H9 (cell line): ENCODE measurements around the gene LGALS9C. TPM values are rescaled to one million over a fixed set of nuclear protein-coding genes. Genes with fewer than 3 reads are reported as not detected.
"Not testable (repeated sequence)": the region's sequence is repeated elsewhere in the genome, so short reads cannot be mapped to it uniquely, and the experiment has no call there.

Source experiments
- DNase-seq: peaks from one replicate; pipeline ENCODE4 v3.0.0-alpha.2; 2017
- H2AFZ ChIP-seq: one replicate; pipeline ENCODE4 v1.6.1; 2013; ENCODE audit warnings: mild to moderate bottlenecking, low read length, control low read depth, moderate library complexity
- H2AK5ac ChIP-seq: 2 replicates; pipeline ENCODE4 v1.6.1; 2013; ENCODE audit warnings: low read length, control low read depth, mixed read lengths; ENCODE audit not compliant: insufficient read length
- H2BK120ac ChIP-seq: one replicate; pipeline ENCODE4 v1.6.1; 2013; ENCODE audit warnings: low read depth, mild to moderate bottlenecking, low read length, control low read depth, inconsistent platforms; ENCODE audit not compliant: poor library complexity, severe bottlenecking
- H2BK12ac ChIP-seq: 2 replicates; pipeline ENCODE4 v1.6.1; 2013; ENCODE audit warnings: low read length, control low read depth, mixed read lengths, low read depth; ENCODE audit not compliant: insufficient read length
- H2BK15ac ChIP-seq: 2 replicates; pipeline ENCODE4 v1.6.1; 2013; ENCODE audit warnings: low read depth, low read length, control low read depth
- H2BK20ac ChIP-seq: one replicate; pipeline ENCODE4 v1.6.1; 2013; ENCODE audit warnings: low read depth, mild to moderate bottlenecking, low read length, control low read depth, inconsistent platforms; ENCODE audit not compliant: poor library complexity, severe bottlenecking
- H2BK5ac ChIP-seq: 2 replicates; pipeline ENCODE4 v1.6.1; 2013; ENCODE audit warnings: low read length, control low read depth, mixed read lengths; ENCODE audit not compliant: insufficient read length
- H3K14ac ChIP-seq: 2 replicates; pipeline ENCODE4 v1.6.1; 2013; ENCODE audit warnings: low read length, control low read depth; ENCODE audit not compliant: insufficient read depth
- H3K18ac ChIP-seq: 2 replicates; pipeline ENCODE4 v1.6.1; 2013; ENCODE audit warnings: low read depth, mild to moderate bottlenecking, mixed read lengths, low read length, control low read depth; ENCODE audit not compliant: insufficient read length
- H3K23ac ChIP-seq: 2 replicates; pipeline ENCODE4 v1.6.1; 2013; ENCODE audit warnings: low read length, control low read depth, mixed read lengths, low read depth; ENCODE audit not compliant: insufficient read length
- H3K23me2 ChIP-seq: 2 replicates; pipeline ENCODE4 v1.6.1; 2013; ENCODE audit warnings: low read depth, mild to moderate bottlenecking, mixed read lengths, low read length, control low read depth; ENCODE audit not compliant: insufficient read length, poor library complexity, severe bottlenecking
- H3K27ac ChIP-seq: 2 replicates; pipeline ENCODE4 v1.5.1; 2013; ENCODE audit warnings: low read length, control low read depth, mixed read lengths, low read depth; ENCODE audit not compliant: insufficient read length
- H3K27me3 ChIP-seq: 2 replicates; pipeline ENCODE4 v1.6.1; 2013; ENCODE audit warnings: low read length, control low read depth, inconsistent platforms; ENCODE audit not compliant: insufficient read depth
- H3K4ac ChIP-seq: 2 replicates; pipeline ENCODE4 v1.6.1; 2013; ENCODE audit warnings: low read depth, mild to moderate bottlenecking, control low read depth, inconsistent platforms, low read length, moderate library complexity
- H3K4me1 ChIP-seq: 2 replicates; pipeline ENCODE4 v1.6.1; 2013; ENCODE audit warnings: low read length, control low read depth, inconsistent platforms; ENCODE audit not compliant: insufficient read depth
- H3K4me2 ChIP-seq: 2 replicates; pipeline ENCODE4 v1.6.1; 2013; ENCODE audit warnings: low read length, control low read depth, mixed read lengths; ENCODE audit not compliant: insufficient read length, insufficient read depth
- H3K56ac ChIP-seq: 2 replicates; pipeline ENCODE4 v1.6.1; 2013; ENCODE audit warnings: low read depth, mild to moderate bottlenecking, mixed read lengths, low read length, control low read depth; ENCODE audit not compliant: insufficient read length
- H3K79me1 ChIP-seq: 2 replicates; pipeline ENCODE4 v1.6.1; 2013; ENCODE audit warnings: low read depth, mild to moderate bottlenecking, moderate library complexity, low read length, control low read depth, inconsistent platforms; ENCODE audit not compliant: insufficient read depth, poor library complexity, severe bottlenecking
- H3K79me2 ChIP-seq: 2 replicates; pipeline ENCODE4 v1.6.1; 2013; ENCODE audit warnings: low read length, control low read depth, inconsistent platforms; ENCODE audit not compliant: insufficient read depth
- H3K9ac ChIP-seq: 2 replicates; pipeline ENCODE4 v1.6.1; 2013; ENCODE audit warnings: low read length, control low read depth, mixed read lengths; ENCODE audit not compliant: insufficient read length; ENCODE audit errors: extremely low read depth
- H3K9me3 ChIP-seq: one replicate; pipeline ENCODE4 v1.6.1; 2013; ENCODE audit warnings: low read depth, low read length, inconsistent platforms; ENCODE audit not compliant: control insufficient read depth
- H3T11ph ChIP-seq: one replicate; pipeline ENCODE4 v1.6.1; 2013; ENCODE audit warnings: mild to moderate bottlenecking, low read length, control low read depth, inconsistent platforms
- H4K20me1 ChIP-seq: one replicate; pipeline ENCODE4 v1.6.1; 2013; ENCODE audit not compliant: control insufficient read depth, insufficient read length, insufficient read depth
- H4K5ac ChIP-seq: 2 replicates; pipeline ENCODE4 v1.6.1; 2013; ENCODE audit warnings: low read depth, mild to moderate bottlenecking, mixed read lengths, low read length, control low read depth; ENCODE audit not compliant: insufficient read length
- H4K8ac ChIP-seq: replicated peaks from 2 replicates; pipeline ENCODE4 v1.6.1; 2013; ENCODE audit warnings: low read length, control low read depth, mixed read lengths, low read depth; ENCODE audit not compliant: insufficient read length
- H4K91ac ChIP-seq: 2 replicates; pipeline ENCODE4 v1.6.1; 2013; ENCODE audit warnings: low read depth, mild to moderate bottlenecking, moderate library complexity, mixed read lengths, low read length, control low read depth; ENCODE audit not compliant: insufficient read length
- H3K27ac Mint-ChIP-seq, 3 experiments: 2 replicates in 2 of 3; 3 replicates in 1 of 3; pipeline ENCODE4 v1.8.0; 2020 to 2021; ENCODE audit warnings: mixed read lengths in 3 of 3, mild to moderate bottlenecking in 1 of 3, moderate library complexity in 1 of 3
- H3K27me3 Mint-ChIP-seq: 2 replicates; pipeline ENCODE4 v1.8.0; 2021; ENCODE audit warnings: low read depth, mild to moderate bottlenecking, moderate library complexity, mixed read lengths
- H3K36me3 Mint-ChIP-seq, 3 experiments: 2 replicates in 2 of 3; 3 replicates in 1 of 3; pipeline ENCODE4 v1.8.0; 2020 to 2021; ENCODE audit warnings: low read depth in 3 of 3, mixed read lengths in 3 of 3; ENCODE audit not compliant: insufficient read depth in 1 of 3
- H3K4me1 Mint-ChIP-seq, 2 experiments: 2 replicates each; pipeline ENCODE4 v1.8.0; 2020; ENCODE audit warnings: mixed read lengths in 2 of 2
- H3K4me3 Mint-ChIP-seq, 2 experiments: 2 replicates in 1 of 2; 3 replicates in 1 of 2; pipeline ENCODE4 v1.8.0; 2020 to 2021; ENCODE audit warnings: mild to moderate bottlenecking in 2 of 2, mixed read lengths in 2 of 2, moderate library complexity in 1 of 2
- H3K9me3 Mint-ChIP-seq, 2 experiments: 2 replicates in 1 of 2; 3 replicates in 1 of 2; pipeline ENCODE4 v1.8.0; 2020; ENCODE audit warnings: mild to moderate bottlenecking in 2 of 2, mixed read lengths in 2 of 2, moderate library complexity in 1 of 2
- WGBS: extraction: QIAGEN DNeasy Blood & Tissue Kit; methylation state at CpG from one replicate; pipeline ENCODE4 v1.1.7; 2013; ENCODE audit warnings: missing lambda C conversion rate, low lambda C conversion rate, mixed read lengths; ENCODE audit not compliant: insufficient read length; ENCODE audit errors: extremely low coverage; 5-methylcytosine and 5-hydroxymethylcytosine counted together
- total RNA-seq: library from RNA; stranded (reverse); gene quantifications from 2 replicates; pipeline ENCODE4 v1.2.1, GENCODE V29; 2021

LGALS9C gene
- total RNA-seq, 1 experiment from 2014 or later: not detected

DNA sequence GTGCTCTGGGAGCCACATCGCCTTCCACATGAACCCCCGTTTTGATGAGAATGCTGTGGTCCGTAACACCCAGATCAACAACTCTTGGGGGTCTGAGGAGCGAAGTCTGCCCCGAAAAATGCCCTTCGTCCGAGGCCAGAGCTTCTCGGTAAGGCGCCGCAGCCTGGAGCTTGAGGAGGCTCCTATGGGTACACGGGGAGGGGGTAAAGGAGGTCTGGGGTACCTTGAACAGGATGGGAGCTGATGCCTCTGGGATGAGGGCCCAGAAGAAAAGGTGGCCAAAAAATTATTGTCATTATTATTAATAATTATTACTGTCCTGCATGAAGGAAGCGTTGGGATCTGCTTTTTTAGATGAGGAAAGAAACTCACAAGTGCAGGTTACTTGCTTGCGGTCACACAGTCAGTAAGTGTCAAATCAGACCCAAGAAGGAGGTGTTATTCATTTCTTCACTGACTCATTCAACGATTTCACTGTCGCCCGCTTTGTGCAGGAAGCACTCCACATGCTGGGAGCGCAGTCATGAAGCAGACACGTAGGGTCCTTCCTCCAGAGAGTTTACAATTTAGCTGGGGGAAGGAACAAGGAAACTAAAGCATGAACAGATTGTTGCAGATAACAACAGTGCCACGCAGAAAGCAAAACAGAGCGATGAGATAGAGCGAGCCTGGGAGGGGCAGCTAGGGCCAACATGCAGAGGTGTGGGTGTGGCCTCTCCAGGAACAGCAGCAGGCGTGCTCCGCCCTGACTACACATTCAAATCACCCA is 16.3 kb downstream of the LGALS9C start:
- H3K27me3 Mint-ChIP-seq, H3K4ac ChIP-seq, H2BK15ac ChIP-seq, H2BK12ac ChIP-seq, H3K27ac Mint-ChIP-seq, H3T11ph ChIP-seq, H3K9ac ChIP-seq, H4K8ac ChIP-seq, H3K14ac ChIP-seq, H3K27ac ChIP-seq, H3K18ac ChIP-seq, H3K23me2 ChIP-seq, H2AFZ ChIP-seq, H3K9me3 Mint-ChIP-seq, H3K79me1 ChIP-seq, H3K4me1 Mint-ChIP-seq, H3K4me2 ChIP-seq, H3K4me1 ChIP-seq, H3K56ac ChIP-seq, H4K91ac ChIP-seq, H3K27me3 ChIP-seq, H4K5ac ChIP-seq, H3K23ac ChIP-seq, H2AK5ac ChIP-seq, H3K36me3 Mint-ChIP-seq, H2BK120ac ChIP-seq, H3K4me3 Mint-ChIP-seq, H3K9me3 ChIP-seq, H2BK5ac ChIP-seq, H4K20me1 ChIP-seq, H3K79me2 ChIP-seq, H2BK20ac ChIP-seq: not testable (repeated sequence)
- DNase-seq: peak; percentile 20
- WGBS: no CpG with 5 or more reads among the region's 23 CpGs

DNA sequence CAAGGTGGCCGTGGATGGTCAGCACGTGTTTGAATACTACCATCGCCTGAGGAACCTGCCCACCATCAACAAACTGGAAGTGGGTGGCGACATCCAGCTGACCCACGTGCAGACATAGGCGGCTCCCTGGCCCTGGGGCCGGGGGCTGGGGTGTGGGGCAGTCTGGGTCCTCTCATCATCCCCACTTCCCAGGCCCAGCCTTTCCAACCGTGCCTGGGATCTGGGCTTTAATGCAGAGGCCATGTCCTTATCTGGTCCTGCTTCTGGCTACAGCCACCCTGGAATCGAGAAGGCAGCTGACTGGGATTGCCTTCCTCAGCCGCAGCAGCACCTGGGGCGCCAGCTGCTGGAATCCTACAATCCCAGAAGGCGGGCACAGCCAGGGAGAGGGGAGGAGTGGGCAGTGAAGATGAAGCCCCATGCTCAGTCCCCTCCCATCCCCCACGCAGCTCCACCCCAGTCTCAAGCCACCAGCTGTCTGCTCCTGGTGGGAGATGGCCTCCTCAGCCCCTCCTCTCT is 17.7 kb downstream of the LGALS9C start:
- DNase-seq, H3K4ac ChIP-seq, H2BK15ac ChIP-seq, H3K27ac Mint-ChIP-seq, H3K9me3 ChIP-seq, H2AFZ ChIP-seq, H2BK20ac ChIP-seq, H3K79me2 ChIP-seq, H4K91ac ChIP-seq, H3K56ac ChIP-seq, H4K5ac ChIP-seq, H3K23me2 ChIP-seq, H3K4me1 ChIP-seq, H3K14ac ChIP-seq, H2BK5ac ChIP-seq, H3K4me2 ChIP-seq, H2BK120ac ChIP-seq, H4K8ac ChIP-seq, H4K20me1 ChIP-seq, H3T11ph ChIP-seq, H2BK12ac ChIP-seq, H3K18ac ChIP-seq, H3K36me3 Mint-ChIP-seq, H3K9ac ChIP-seq, H3K4me3 Mint-ChIP-seq, H3K9me3 Mint-ChIP-seq, H3K23ac ChIP-seq, H2AK5ac ChIP-seq, H3K27me3 ChIP-seq, H3K27me3 Mint-ChIP-seq, H3K4me1 Mint-ChIP-seq, H3K27ac ChIP-seq, H3K79me1 ChIP-seq: not testable (repeated sequence)
- WGBS: no CpG with 5 or more reads among the region's 13 CpGs
